Ovary (tissue), 9 donors: Measurements from ENCODE around the gene C1QTNF8. TPM values are rescaled to one million over a fixed set of nuclear protein-coding genes. Genes with fewer than 3 reads are reported as not detected.

Source experiments
- DNase-seq, 5 donors: peaks; one replicate each; pipeline ENCODE4 v3.0.0-alpha.2; 2019 to 2020
- H3K27ac ChIP-seq, 2 donors: fragments of 200-600 bp; one replicate each; pipeline versions ENCODE4 v1.5.1 to v1.8.0; 2019 to 2022
- H3K27me3 ChIP-seq: fragments of 200-600 bp; one replicate; pipeline ENCODE4 v1.8.0; 2022
- H3K36me3 ChIP-seq: fragments of 200-600 bp; sonication (generic); one replicate; pipeline ENCODE4 v1.5.1; 2019
- H3K4me1 ChIP-seq: one replicate; pipeline ENCODE4 v1.8.1; 2013; ENCODE audit warnings: mild to moderate bottlenecking, moderate library complexity; ENCODE audit not compliant: insufficient read depth
- H3K4me3 ChIP-seq: fragments of 200-600 bp; sonication (generic); one replicate; pipeline ENCODE4 v1.5.1; 2017
- H3K9me3 ChIP-seq, 2 donors: fragments of 200-600 bp in 1 of 2; sonication (generic) in 1 of 2; one replicate each; pipeline versions ENCODE4 v1.5.1 to v1.8.1; 2013 to 2019; ENCODE audit warnings: mild to moderate bottlenecking in 1 of 2, moderate library complexity in 1 of 2
- CTCF ChIP-seq, 3 donors: fragments of 450-650 bp in 2 of 3; fragments of 200-600 bp in 1 of 3; IDR thresholded peaks; one replicate each; pipeline versions ENCODE4 v1.5.1 to v1.8.0; 2016 to 2022; ENCODE audit warnings: antibody characterized with exemption in 3 of 3, mild to moderate bottlenecking in 1 of 3
- EP300 ChIP-seq: sonication (generic); formaldehyde crosslinking; IDR thresholded peaks from one replicate; pipeline ENCODE4 v1.6.1; 2017; ENCODE audit warnings: antibody characterized with exemption
- POLR2A ChIP-seq: fragments of 450-650 bp; IDR thresholded peaks from one replicate; pipeline ENCODE4 v1.6.1; 2017; ENCODE audit warnings: antibody characterized with exemption, mild to moderate bottlenecking, moderate library complexity
- whole genome bisulfite sequencing, 3 donors: extraction: QIAGEN DNeasy Blood & Tissue Kit in 1 of 3; methylation state at CpG; one replicate each; pipeline versions ENCODE4 v1.1.5 to v1.1.7; 2013 to 2017; 5-methylcytosine and 5-hydroxymethylcytosine counted together
- intact Hi-C, 4 donors: fragments of 100-400 bp; cut with DNase I; formaldehyde crosslinking; loops; one replicate each; pipeline versions ENCODE4 v1.11.0 to v1.15.1; 2022 to 2023
- polyA plus RNA-seq, 2 donors: library from polyadenylated mRNA; stranded (reverse); fragments of 200-250 nt in 1 of 2; fragments of 350-450 nt in 1 of 2; fragmentation: Illumina TruSeq in 1 of 2; extraction: RNeasy Lipid Tissue Mini Kit (QIAGEN cat#74804) in 1 of 2; gene quantifications; one replicate each; pipeline ENCODE4 v1.2.3, GENCODE V29; 2013 to 2014
- total RNA-seq, 7 donors: library from RNA; depleted of rRNA in 2 of 7; stranded (reverse); fragments of >200 nt in 2 of 7; fragmentation: NEBNext Ultra II Directional in 3 of 7; extraction: Animal tissue kit (Norgen Biotek cat#: 25700) in 3 of 7; gene quantifications; one replicate each; pipeline versions ENCODE4 v1.1.0 to v1.2.4, GENCODE V29; 2016 to 2023
- donor health status: DM: no; HTN: no; CAD: no; lungs with moderate emphysema.
- donor health status: DM: no; HTN: no; CAD: no.
- donor health status: Bipolar disorder and iron deficiency.
- donor health status: DM: yes; HTN: yes; CAD: no.
- donor health status: DM: no; HTN: no; CAD: no.
- donor health status: DM: yes; HTN: yes; CAD: no.

The C1QTNF8 gene
- total and polyA plus RNA-seq, 9 donors = 0.80 TPM; not detected in 8

- DNase-seq = no peak
- TF ChIP-seq CTCF (IDR thresholded peaks at IDR 0.05) (no peak), POLR2A (no peak), EP300 (no peak)
- Histone ChIP-seq H3K36me3 (no peaks in the 10 kb centered on the region), H3K4me1 (peaks cover 4% of the 10 kb centered on the region), H3K27me3 (no peaks in the 10 kb centered on the region), H3K4me3 (no peak overlapping the region), H3K9me3 (no peaks in the 10 kb centered on the region), H3K27ac (no peak overlapping the region)
- intact Hi-C loops = no loop called here
- WGBS, 3 donors = 72 to 82% (median 75%) methylated on average over 19 to 30 of the region's 30 CpGs
Measured at GRCh38 chr16:1133810-1134520, 37.9 kb upstream of the C1QTNF8 start.

- H3K9me3 ChIP-seq = no peaks in the 10 kb centered on the region
- peaks cover 4% of the 10 kb centered on the region for H3K4me1 ChIP-seq
- H3K4me3 ChIP-seq = no peak overlapping the region
- TF ChIP-seq CTCF (IDR thresholded peaks at IDR 0.05) = no peak
- TF ChIP-seq EP300 = no peak
- TF ChIP-seq POLR2A = no peak
- no peaks in the 10 kb centered on the region for H3K36me3 ChIP-seq
- WGBS, 3 donors = 89 to 96% (median 96%) methylated on average over 17 to 18 of the region's 18 CpGs
- no peak for DNase-seq
- H3K27ac ChIP-seq = no peak overlapping the region
- intact Hi-C loops = no loop called here
- no peaks in the 10 kb centered on the region for H3K27me3 ChIP-seq
Measured at GRCh38 chr16:1133271-1133670, 37.2 kb upstream of the C1QTNF8 start.

- DNase-seq = no peak
- Histone ChIP-seq H3K27ac (no peak overlapping the region), H3K9me3 (no peaks in the 10 kb centered on the region), H3K36me3 (no peaks in the 10 kb centered on the region), H3K4me3 (no peak overlapping the region), H3K27me3 (no peaks in the 10 kb centered on the region), H3K4me1 (peaks cover 4% of the 10 kb centered on the region)
- TF ChIP-seq POLR2A = no peak
- no peak for TF ChIP-seq EP300
- no peak for TF ChIP-seq CTCF (IDR thresholded peaks at IDR 0.05)
- intact Hi-C loops = no loop called here
- WGBS, 3 donors = 79 to 90% (median 82%) methylated on average over 13 to 15 of the region's 15 CpGs
Measured at GRCh38 chr16:1132431-1132830, 36.4 kb upstream of the C1QTNF8 start.

GRCh38 chr16:1131378-1131994, 35.4 kb upstream of the C1QTNF8 start:
- intact Hi-C loops = no loop called here
- Histone ChIP-seq H3K27me3 (no peaks in the 10 kb centered on the region), H3K4me1 (no peaks in the 10 kb centered on the region), H3K36me3 (no peaks in the 10 kb centered on the region), H3K4me3 (no peak overlapping the region), H3K27ac (no peak overlapping the region), H3K9me3 (no peaks in the 10 kb centered on the region)
- no peak for DNase-seq
- TF ChIP-seq POLR2A (no peak), CTCF (IDR thresholded peaks at IDR 0.05) (no peak), EP300 (no peak)
- 91 to 97% (median 94%) methylated on average over 35 of the region's 35 CpGs for WGBS, 3 donors
